ENCODE results near the gene SLN.

SLN gene

GRCh38 chr11:107719073-107719472 is 7.2 kb upstream of the SLN start:
- no peak for DNase-seq

GRCh38 chr11:107716884-107717532 is 5.2 kb upstream of the SLN start:
- no peak for DNase-seq

GRCh38 chr11:107713009-107713408 is 1.2 kb upstream of the SLN start:
- no peak for DNase-seq

GRCh38 chr11:107710301-107710700 is 1.6 kb downstream of the SLN start:
- no peak for DNase-seq

- no peak for DNase-seq
These were observed 3.1 kb downstream of the SLN start for GRCh38 chr11:107708792-107709191.

- no peak for DNase-seq
These were observed 4.0 kb downstream of the SLN start for GRCh38 chr11:107707807-107708206.

- no peak for DNase-seq
These were observed 4.6 kb downstream of the SLN start for GRCh38 chr11:107707215-107707671.

- no peak for DNase-seq
These were observed 5.3 kb downstream of the SLN start for GRCh38 chr11:107706531-107706930.

GRCh38 chr11:107705027-107705426 is 6.8 kb downstream of the SLN start:
- no peak for DNase-seq

GRCh38 chr11:107704451-107704850 is 7.4 kb downstream of the SLN start:
- DNase-seq: no peak

- DNase-seq: no peak
These were observed 9.1 kb downstream of the SLN start for GRCh38 chr11:107702723-107703122.

GRCh38 chr11:107702109-107702660 is 9.7 kb downstream of the SLN start:
- DNase-seq: no peak

GRCh38 chr11:107699371-107700285 is 12.2 kb downstream of the SLN start:
- no peak for DNase-seq

- DNase-seq: no peak
These were observed 14.6 kb downstream of the SLN start for GRCh38 chr11:107697291-107697690.

GRCh38 chr11:107696140-107696539 is 15.7 kb downstream of the SLN start:
- no peak for DNase-seq

GRCh38 chr11:107695446-107695845 is 16.4 kb downstream of the SLN start:
- DNase-seq: no peak

GRCh38 chr11:107691000-107691750 is 20.7 kb downstream of the SLN start:
- DNase-seq: no peak

- peak; percentile 50 for DNase-seq
These were observed 22.3 kb downstream of the SLN start for GRCh38 chr11:107689317-107690202.

GRCh38 chr11:107688322-107688918 is 23.4 kb downstream of the SLN start:
- no peak for DNase-seq

GRCh38 chr11:107683807-107684206 is 28.0 kb downstream of the SLN start:
- DNase-seq: no peak

- DNase-seq: no peak
These were observed 28.8 kb downstream of the SLN start for GRCh38 chr11:107683061-107683460.

- no peak for DNase-seq
These were observed 29.3 kb downstream of the SLN start for GRCh38 chr11:107682572-107682971.

All from activated CD4-positive, alpha-beta T cell treated with anti-CD3 and anti-CD28 coated beads, Interleukin-2, amount 50 U/mL, for 1 hour (primary cell).